ENCODE results near the gene NHS.

DNA sequence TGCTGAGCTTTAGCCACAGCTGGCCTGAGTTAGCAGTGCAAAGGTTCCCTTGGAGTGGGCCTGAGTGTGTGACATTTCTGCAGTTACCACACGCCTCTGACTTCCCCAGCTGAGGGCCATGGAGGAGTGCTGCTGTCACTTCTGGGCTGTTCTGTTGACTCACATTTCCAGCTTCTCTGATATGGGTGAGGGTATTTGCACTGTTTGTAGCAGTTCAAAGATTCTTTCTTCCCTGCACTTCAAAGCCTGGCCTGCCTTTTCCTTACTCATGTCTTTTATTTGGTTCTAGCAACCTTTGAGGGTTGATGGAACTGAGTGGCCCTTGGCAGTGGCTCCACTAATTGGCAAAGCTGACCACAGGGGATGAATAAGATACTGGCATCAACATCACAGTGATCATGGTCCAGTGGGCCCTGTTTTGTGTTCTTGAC, 335.9 kb downstream of the NHS start:
- TF ChIP-seq, protein P1, sequence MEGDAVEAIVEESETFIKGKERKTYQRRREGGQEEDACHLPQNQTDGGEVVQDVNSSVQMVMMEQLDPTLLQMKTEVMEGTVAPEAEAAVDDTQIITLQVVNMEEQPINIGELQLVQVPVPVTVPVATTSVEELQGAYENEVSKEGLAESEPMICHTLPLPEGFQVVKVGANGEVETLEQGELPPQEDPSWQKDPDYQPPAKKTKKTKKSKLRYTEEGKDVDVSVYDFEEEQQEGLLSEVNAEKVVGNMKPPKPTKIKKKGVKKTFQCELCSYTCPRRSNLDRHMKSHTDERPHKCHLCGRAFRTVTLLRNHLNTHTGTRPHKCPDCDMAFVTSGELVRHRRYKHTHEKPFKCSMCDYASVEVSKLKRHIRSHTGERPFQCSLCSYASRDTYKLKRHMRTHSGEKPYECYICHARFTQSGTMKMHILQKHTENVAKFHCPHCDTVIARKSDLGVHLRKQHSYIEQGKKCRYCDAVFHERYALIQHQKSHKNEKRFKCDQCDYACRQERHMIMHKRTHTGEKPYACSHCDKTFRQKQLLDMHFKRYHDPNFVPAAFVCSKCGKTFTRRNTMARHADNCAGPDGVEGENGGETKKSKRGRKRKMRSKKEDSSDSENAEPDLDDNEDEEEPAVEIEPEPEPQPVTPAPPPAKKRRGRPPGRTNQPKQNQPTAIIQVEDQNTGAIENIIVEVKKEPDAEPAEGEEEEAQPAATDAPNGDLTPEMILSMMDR (IDR thresholded peaks at IDR 0.05): no peak
- no peak for TF ChIP-seq POLR2A (IDR thresholded peaks at IDR 0.05)
